ENCODE data around the gene CPLX3. TPM values are rescaled to one million over a fixed set of nuclear protein-coding genes. Genes with fewer than 3 reads are reported as not detected.

Gene CPLX3
- total RNA-seq, 2 donors from 2014 or later = 0.15 TPM; not detected in 1

Small RNAs within 50 kb of the gene (microRNA-seq; reads per million reads assigned to microRNA genes)
- gene MIR4513 (0 reads per million in 2 donors), gene MIR6882 (1.6 to 2.7 reads per million in 2 donors)

Other genes with a start within 250 kb of the CPLX3 start
- gene CLK3, start 210.8 kb upstream of the CPLX3 start, total RNA-seq = 10 to 100 TPM; 90.8 to 92.9 TPM
- gene EDC3, start 130.6 kb upstream of the CPLX3 start, total RNA-seq = 10 to 100 TPM; 21.6 to 32.5 TPM
- gene CYP1A1, start 101.1 kb upstream of the CPLX3 start, total RNA-seq = under 1 TPM in 1 of 2 donors, not detected in 1; 0.82 TPM
- not detected for gene CYP1A2, start 77.8 kb upstream of the CPLX3 start, total RNA-seq
- gene CSK, start 44.5 kb upstream of the CPLX3 start, total RNA-seq = 10 to 100 TPM; 84.8 to 96.9 TPM
- gene LMAN1L, start 13.8 kb upstream of the CPLX3 start, total RNA-seq = under 1 TPM in 1 of 2 donors, not detected in 1; 0.40 TPM
- gene ULK3, start 16.5 kb downstream of the CPLX3 start, total RNA-seq = 10 to 100 TPM; 70.7 to 83.2 TPM
- gene SCAMP2, start 46.7 kb downstream of the CPLX3 start, total RNA-seq = 100 to 1,000 TPM; 188 to 209 TPM
- gene MPI, start 63.4 kb downstream of the CPLX3 start, total RNA-seq = 10 to 100 TPM; 62.2 to 76.7 TPM
- gene FAM219B, start 80.2 kb downstream of the CPLX3 start, total RNA-seq = 10 to 100 TPM; 53.5 to 64.9 TPM
- gene COX5A, start 111.4 kb downstream of the CPLX3 start, total RNA-seq = 100 to 1,000 TPM; 564 to 684 TPM
- gene RPP25, start 130.1 kb downstream of the CPLX3 start, total RNA-seq = 10 to 100 TPM; 12.0 to 12.7 TPM
- gene SCAMP5, start 168.9 kb downstream of the CPLX3 start, total RNA-seq = 1 to 10 TPM; 4.5 to 8.6 TPM
- 10 to 100 TPM; 11.1 to 13.6 TPM for gene PPCDC, start 197.0 kb downstream of the CPLX3 start, total RNA-seq

Measured in left colon (tissue), 2 donors.